ENCODE measurements around the gene TBC1D5. TPM values are rescaled to one million over a fixed set of nuclear protein-coding genes. Genes with fewer than 3 reads are reported as not detected.
"Not testable (repeated sequence)": the region's sequence is repeated elsewhere in the genome, so short reads cannot be mapped to it uniquely, and the experiment has no call there.

Gene TBC1D5
- total RNA-seq, 1 donor from 2014 or later: 75.6 TPM

- Histone ChIP-seq H3K27me3 (ENCODE audit: low read depth) (no peaks in the 10 kb centered on the region), H3K4me3 (no peak overlapping the region), H3K36me3 (no peaks in the 10 kb centered on the region), H3K4me1 (no peaks in the 10 kb centered on the region), H3K27ac (no peak overlapping the region), H3K9me3 (no peaks in the 10 kb centered on the region)
- ATAC-seq (no peak), DNase-seq (no peak)
- no peak for TF ChIP-seq CTCF (IDR thresholded peaks at IDR 0.05)
- intact Hi-C loops (cut with DNase I): no loop called here
These were observed 389.8 kb downstream of the TBC1D5 start for GRCh38 chr3:17352620-17353019.

GRCh38 chr3:17351193-17351592, 391.2 kb downstream of the TBC1D5 start:
- H3K27ac ChIP-seq; H3K4me1 ChIP-seq; H3K9me3 ChIP-seq; DNase-seq; intact Hi-C loops (cut with DNase I); H3K27me3 ChIP-seq (ENCODE audit: low read depth); H3K4me3 ChIP-seq; H3K36me3 ChIP-seq; ATAC-seq: not testable (repeated sequence)

- Histone ChIP-seq H3K9me3 (no peaks in the 10 kb centered on the region), H3K27me3 (ENCODE audit: low read depth) (no peaks in the 10 kb centered on the region), H3K36me3 (no peaks in the 10 kb centered on the region), H3K4me1 (no peaks in the 10 kb centered on the region), H3K27ac (no peak overlapping the region), H3K4me3 (no peak overlapping the region)
- ATAC-seq (no peak), DNase-seq (no peak)
- no peak for TF ChIP-seq CTCF (IDR thresholded peaks at IDR 0.05)
- intact Hi-C loops (cut with DNase I): no loop called here
These were observed 393.3 kb downstream of the TBC1D5 start for GRCh38 chr3:17349093-17349492.

GRCh38 chr3:17342119-17342518, 400.3 kb downstream of the TBC1D5 start:
- H3K9me3 ChIP-seq: no peaks in the 10 kb centered on the region

GRCh38 chr3:17340693-17341092, 401.7 kb downstream of the TBC1D5 start:
- ATAC-seq (no peak), DNase-seq (no peak)
- Histone ChIP-seq H3K4me1 (no peaks in the 10 kb centered on the region), H3K9me3 (no peaks in the 10 kb centered on the region), H3K36me3 (no peaks in the 10 kb centered on the region), H3K27ac (no peak overlapping the region), H3K4me3 (no peak overlapping the region), H3K27me3 (ENCODE audit: low read depth) (no peaks in the 10 kb centered on the region)
- no peak for TF ChIP-seq CTCF (IDR thresholded peaks at IDR 0.05)
- intact Hi-C loops (cut with DNase I): no loop called here

More at GRCh38 chr3:17342119-17342518, 400.3 kb downstream of the TBC1D5 start:
- H3K4me3 ChIP-seq: no peak overlapping the region
- no peak for ATAC-seq
- no peaks in the 10 kb centered on the region for H3K4me1 ChIP-seq
- H3K36me3 ChIP-seq: no peaks in the 10 kb centered on the region
- no peak for TF ChIP-seq CTCF (IDR thresholded peaks at IDR 0.05)
- DNase-seq: no peak
- intact Hi-C loops (cut with DNase I): no loop called here
- H3K27ac ChIP-seq: no peak overlapping the region
- H3K27me3 ChIP-seq (ENCODE audit: low read depth): no peaks in the 10 kb centered on the region

- Histone ChIP-seq H3K4me3 (no peak overlapping the region), H3K27me3 (ENCODE audit: low read depth) (no peaks in the 10 kb centered on the region), H3K36me3 (no peaks in the 10 kb centered on the region), H3K4me1 (no peaks in the 10 kb centered on the region), H3K9me3 (no peaks in the 10 kb centered on the region), H3K27ac (no peak overlapping the region)
- intact Hi-C loops (cut with DNase I): no loop called here
- no peak for DNase-seq
- no peak for TF ChIP-seq CTCF (IDR thresholded peaks at IDR 0.05)
- no peak for ATAC-seq
These were observed 402.2 kb downstream of the TBC1D5 start for GRCh38 chr3:17340261-17340660.
